Panc1 (cell line): Measurements from ENCODE around the gene RNF8.

Experiments used
- POLR2AphosphoS5 ChIP-seq: IDR thresholded peaks from 2 replicates; pipeline ENCODE4 v1.6.1; 2012; ENCODE audit warnings: mild to moderate bottlenecking, low read depth, low read length, moderate library complexity
- SIN3A ChIP-seq: IDR thresholded peaks from 2 replicates; pipeline ENCODE4 v1.6.1; 2012; ENCODE audit warnings: low read depth, mild to moderate bottlenecking, low read length, moderate library complexity, borderline replicate concordance; ENCODE audit not compliant: insufficient read depth
- TCF7L2 ChIP-seq: IDR thresholded peaks from 2 replicates; pipeline ENCODE4 v1.6.1; 2011; ENCODE audit warnings: mild to moderate bottlenecking, low read depth, low read length, inconsistent platforms
- TF ChIP-seq, protein P1 (sequence below): fragments of 450-650 bp; IDR thresholded peaks from 2 replicates; pipeline ENCODE4 v1.5.1; 2017; ENCODE audit warnings: mild to moderate bottlenecking
- TF ChIP-seq, protein P2 (sequence below), 2 experiments: IDR thresholded peaks; 2 replicates each; pipeline ENCODE4 v1.6.1; 2011 to 2012; ENCODE audit warnings: low read depth in 2 of 2, control low read depth in 1 of 2, low read length in 1 of 2, mild to moderate bottlenecking in 1 of 2, moderate library complexity in 1 of 2; ENCODE audit not compliant: insufficient read depth in 1 of 2

DNA sequence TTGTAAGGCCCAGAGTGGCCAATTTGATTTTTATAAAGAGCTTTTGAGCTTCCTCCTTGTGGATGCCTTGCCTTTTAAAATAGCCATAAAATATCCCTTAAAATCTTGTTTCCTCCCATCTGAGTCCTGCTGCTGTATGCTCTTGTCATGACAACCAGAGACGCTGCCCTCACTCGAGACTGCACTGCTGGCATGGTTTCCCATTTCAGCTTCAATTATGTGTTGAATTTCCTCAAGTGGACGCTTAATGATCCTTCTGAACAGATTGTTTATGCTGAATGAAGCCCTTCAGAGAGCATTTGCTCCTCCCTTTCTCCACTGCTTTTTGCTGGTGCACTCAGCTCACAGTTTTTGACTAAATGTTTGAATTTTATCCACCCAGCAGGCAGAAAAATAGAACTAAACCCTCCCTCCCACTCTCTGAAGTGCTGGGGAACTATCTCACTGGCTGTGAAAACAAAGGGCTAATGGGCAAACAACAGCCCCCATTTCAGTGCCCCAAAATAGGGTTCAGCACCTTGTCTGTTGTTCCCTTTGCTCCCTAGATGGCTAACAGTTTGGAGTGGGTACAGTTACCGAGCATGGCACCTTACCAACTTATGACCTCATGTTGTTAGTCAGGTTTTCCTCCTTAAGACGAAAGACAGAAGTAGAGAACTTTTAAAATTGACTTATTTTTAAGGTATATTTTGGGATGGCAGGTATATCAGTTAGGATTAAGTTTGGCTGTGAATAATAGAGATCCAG is 45.5 kb upstream of the RNF8 start:
- TF ChIP-seq, protein P1, sequence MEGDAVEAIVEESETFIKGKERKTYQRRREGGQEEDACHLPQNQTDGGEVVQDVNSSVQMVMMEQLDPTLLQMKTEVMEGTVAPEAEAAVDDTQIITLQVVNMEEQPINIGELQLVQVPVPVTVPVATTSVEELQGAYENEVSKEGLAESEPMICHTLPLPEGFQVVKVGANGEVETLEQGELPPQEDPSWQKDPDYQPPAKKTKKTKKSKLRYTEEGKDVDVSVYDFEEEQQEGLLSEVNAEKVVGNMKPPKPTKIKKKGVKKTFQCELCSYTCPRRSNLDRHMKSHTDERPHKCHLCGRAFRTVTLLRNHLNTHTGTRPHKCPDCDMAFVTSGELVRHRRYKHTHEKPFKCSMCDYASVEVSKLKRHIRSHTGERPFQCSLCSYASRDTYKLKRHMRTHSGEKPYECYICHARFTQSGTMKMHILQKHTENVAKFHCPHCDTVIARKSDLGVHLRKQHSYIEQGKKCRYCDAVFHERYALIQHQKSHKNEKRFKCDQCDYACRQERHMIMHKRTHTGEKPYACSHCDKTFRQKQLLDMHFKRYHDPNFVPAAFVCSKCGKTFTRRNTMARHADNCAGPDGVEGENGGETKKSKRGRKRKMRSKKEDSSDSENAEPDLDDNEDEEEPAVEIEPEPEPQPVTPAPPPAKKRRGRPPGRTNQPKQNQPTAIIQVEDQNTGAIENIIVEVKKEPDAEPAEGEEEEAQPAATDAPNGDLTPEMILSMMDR = no peak
- TF ChIP-seq POLR2AphosphoS5 (no peak), TCF7L2 (no peak), SIN3A (no peak)
- TF ChIP-seq, protein P2, sequence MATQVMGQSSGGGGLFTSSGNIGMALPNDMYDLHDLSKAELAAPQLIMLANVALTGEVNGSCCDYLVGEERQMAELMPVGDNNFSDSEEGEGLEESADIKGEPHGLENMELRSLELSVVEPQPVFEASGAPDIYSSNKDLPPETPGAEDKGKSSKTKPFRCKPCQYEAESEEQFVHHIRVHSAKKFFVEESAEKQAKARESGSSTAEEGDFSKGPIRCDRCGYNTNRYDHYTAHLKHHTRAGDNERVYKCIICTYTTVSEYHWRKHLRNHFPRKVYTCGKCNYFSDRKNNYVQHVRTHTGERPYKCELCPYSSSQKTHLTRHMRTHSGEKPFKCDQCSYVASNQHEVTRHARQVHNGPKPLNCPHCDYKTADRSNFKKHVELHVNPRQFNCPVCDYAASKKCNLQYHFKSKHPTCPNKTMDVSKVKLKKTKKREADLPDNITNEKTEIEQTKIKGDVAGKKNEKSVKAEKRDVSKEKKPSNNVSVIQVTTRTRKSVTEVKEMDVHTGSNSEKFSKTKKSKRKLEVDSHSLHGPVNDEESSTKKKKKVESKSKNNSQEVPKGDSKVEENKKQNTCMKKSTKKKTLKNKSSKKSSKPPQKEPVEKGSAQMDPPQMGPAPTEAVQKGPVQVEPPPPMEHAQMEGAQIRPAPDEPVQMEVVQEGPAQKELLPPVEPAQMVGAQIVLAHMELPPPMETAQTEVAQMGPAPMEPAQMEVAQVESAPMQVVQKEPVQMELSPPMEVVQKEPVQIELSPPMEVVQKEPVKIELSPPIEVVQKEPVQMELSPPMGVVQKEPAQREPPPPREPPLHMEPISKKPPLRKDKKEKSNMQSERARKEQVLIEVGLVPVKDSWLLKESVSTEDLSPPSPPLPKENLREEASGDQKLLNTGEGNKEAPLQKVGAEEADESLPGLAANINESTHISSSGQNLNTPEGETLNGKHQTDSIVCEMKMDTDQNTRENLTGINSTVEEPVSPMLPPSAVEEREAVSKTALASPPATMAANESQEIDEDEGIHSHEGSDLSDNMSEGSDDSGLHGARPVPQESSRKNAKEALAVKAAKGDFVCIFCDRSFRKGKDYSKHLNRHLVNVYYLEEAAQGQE (IDR thresholded peaks at IDR 0.05; ENCODE audit: insufficient read depth in 1 of 2, low read depth in 2 of 2, low read length in 1 of 2) = no peak
